Measurements from ENCODE around the gene C9. TPM values are rescaled to one million over a fixed set of nuclear protein-coding genes. Genes with fewer than 3 reads are reported as not detected.
"Not testable (repeated sequence)": the region's sequence is repeated elsewhere in the genome, so short reads cannot be mapped to it uniquely, and the experiment has no call there.

Gene C9
- total and polyA plus RNA-seq, 5 donors = 0.70 TPM; not detected in 4

DNA sequence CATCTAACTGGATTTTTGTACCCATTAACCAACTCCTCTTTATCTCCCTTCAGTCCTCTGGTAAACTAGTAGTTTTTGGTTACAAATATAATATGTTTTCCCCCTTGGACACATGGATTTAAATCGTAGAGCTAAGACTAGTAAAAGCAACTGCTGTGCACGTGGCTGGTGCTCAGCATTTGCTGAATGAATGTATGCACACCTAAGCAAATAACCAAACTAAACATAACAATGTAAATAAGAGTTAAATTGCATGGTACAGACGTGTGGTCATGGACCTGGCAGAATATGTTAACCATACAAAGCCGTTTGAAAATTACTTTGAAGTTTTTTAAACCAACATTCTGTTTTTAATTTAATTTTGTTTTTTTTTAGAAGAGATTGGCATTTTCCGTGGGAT is 79.7 kb downstream of the C9 start:
- intact Hi-C loops (cut with DNase I) = loop anchor here in 1 of 4 donors (10.0 kb wide), 2 partner anchors 70 to 290 kb away; partner anchors contain the start of gene FYB1
- no peaks in the 10 kb centered on the region for H3K9me3 ChIP-seq (ENCODE audit: control insufficient read depth, low read length)
- H3K4me3 ChIP-seq (ENCODE audit: low read length) = no peak overlapping the region
- no peak for ATAC-seq
- no peaks in the 10 kb centered on the region for H3K27me3 ChIP-seq (ENCODE audit: control insufficient read depth, insufficient read depth)
- no peak for DNase-seq
- no peak overlapping the region for H3K27ac ChIP-seq (ENCODE audit: low read length)
- WGBS = 61% methylated on average over 5 of the region's 5 CpGs
- H3K4me1 ChIP-seq (ENCODE audit: control insufficient read depth, insufficient read depth, low read length) = no peaks in the 10 kb centered on the region

DNA sequence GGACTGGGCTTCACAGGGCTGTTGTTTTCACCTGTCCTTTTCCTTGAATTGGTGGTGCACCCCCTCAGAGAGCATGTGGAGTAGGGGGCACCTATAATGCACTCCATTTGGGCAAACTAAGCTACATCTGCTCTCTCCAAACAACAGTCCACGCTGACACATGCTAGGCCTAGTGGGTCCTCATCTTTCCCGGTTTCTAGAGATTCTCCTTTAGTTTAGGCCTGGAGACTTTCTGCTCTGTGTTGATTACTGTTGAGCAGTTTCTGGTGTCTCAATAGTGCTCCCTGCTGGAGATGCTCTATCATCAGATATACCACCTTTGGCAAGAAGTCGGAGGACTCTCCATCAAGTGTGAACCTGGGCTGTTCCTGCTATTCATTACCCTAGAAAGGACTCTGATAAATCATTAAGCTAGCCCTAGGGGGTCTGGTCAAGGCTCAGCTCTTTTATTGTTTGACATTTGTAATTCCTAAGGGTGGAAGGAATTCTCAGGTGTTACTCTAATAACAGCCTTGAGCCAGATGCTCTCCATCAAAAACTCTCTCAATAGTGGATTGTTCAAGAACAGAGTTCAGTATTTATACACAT is 81.0 kb downstream of the C9 start:
- Histone ChIP-seq H3K9me3 (ENCODE audit: control insufficient read depth, low read length) (no peaks in the 10 kb centered on the region), H3K27me3 (ENCODE audit: control insufficient read depth, insufficient read depth) (no peaks in the 10 kb centered on the region), H3K4me1 (ENCODE audit: control insufficient read depth, insufficient read depth, low read length) (no peaks in the 10 kb centered on the region), H3K27ac (ENCODE audit: low read length) (no peak overlapping the region), H3K4me3 (ENCODE audit: low read length) (no peak overlapping the region)
- 13% methylated on average over 3 of the region's 3 CpGs for WGBS
- DNase-seq = no peak
- ATAC-seq = peak; percentile 71 to 80
- intact Hi-C loops (cut with DNase I) = loop anchor here in 1 of 4 donors (10.0 kb wide), 2 partner anchors 69 to 289 kb away; partner anchors contain the start of gene FYB1

DNA sequence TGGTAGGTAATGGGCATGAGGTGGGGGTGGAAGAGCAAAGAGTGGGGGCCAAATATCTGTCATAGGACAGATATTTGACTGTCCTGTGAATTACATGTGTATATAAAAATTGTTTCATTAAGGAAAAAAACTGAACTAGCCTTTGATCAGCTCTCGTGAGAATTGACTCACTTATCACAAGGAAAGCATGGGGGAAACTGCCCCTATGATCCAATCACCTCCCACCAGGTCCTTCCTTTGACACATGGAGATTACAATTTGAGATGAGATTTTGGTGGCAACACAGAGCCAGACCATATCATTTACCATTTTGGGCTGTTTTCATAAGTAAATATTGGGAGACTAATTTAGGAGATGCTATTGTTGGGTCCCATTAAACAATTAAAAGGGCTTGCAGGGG is 81.7 kb downstream of the C9 start:
- WGBS = 88% methylated on average over 1 of the region's 1 CpG
- ATAC-seq = no peak
- no peaks in the 10 kb centered on the region for H3K9me3 ChIP-seq (ENCODE audit: control insufficient read depth, low read length)
- DNase-seq = no peak
- H3K27ac ChIP-seq (ENCODE audit: low read length) = no peak overlapping the region
- intact Hi-C loops (cut with DNase I) = loop anchor here in 1 of 4 donors (10.0 kb wide), 2 partner anchors 68 to 288 kb away; partner anchors contain the start of gene FYB1
- no peaks in the 10 kb centered on the region for H3K4me1 ChIP-seq (ENCODE audit: control insufficient read depth, insufficient read depth, low read length)
- H3K4me3 ChIP-seq (ENCODE audit: low read length) = no peak overlapping the region
- H3K27me3 ChIP-seq (ENCODE audit: control insufficient read depth, insufficient read depth) = no peaks in the 10 kb centered on the region

DNA sequence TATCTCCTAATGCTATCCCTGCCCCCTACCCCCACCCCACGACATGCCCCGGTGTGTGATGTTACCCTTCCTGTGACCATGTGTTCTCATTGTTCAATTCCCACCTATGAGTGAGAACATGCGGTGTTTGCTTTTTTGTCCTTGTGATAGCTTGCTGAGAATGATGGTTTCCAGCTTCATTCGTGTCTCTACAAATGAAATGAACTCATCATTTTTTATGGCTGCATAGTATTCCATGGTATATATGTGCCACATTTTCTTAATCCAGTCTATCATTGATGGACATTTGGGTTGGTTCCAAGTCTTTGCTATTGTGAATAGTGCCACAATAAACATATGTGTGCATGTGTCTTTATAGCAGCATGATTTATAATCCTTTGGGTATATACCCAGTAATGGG is 88.4 kb downstream of the C9 start:
- H3K4me3 ChIP-seq (ENCODE audit: low read length); intact Hi-C loops (cut with DNase I); H3K27ac ChIP-seq (ENCODE audit: low read length); H3K27me3 ChIP-seq (ENCODE audit: control insufficient read depth, insufficient read depth); H3K4me1 ChIP-seq (ENCODE audit: control insufficient read depth, insufficient read depth, low read length); H3K9me3 ChIP-seq (ENCODE audit: control insufficient read depth, low read length); DNase-seq; ATAC-seq: not testable (repeated sequence)
- 91% methylated on average over 4 of the region's 4 CpGs for WGBS

DNA sequence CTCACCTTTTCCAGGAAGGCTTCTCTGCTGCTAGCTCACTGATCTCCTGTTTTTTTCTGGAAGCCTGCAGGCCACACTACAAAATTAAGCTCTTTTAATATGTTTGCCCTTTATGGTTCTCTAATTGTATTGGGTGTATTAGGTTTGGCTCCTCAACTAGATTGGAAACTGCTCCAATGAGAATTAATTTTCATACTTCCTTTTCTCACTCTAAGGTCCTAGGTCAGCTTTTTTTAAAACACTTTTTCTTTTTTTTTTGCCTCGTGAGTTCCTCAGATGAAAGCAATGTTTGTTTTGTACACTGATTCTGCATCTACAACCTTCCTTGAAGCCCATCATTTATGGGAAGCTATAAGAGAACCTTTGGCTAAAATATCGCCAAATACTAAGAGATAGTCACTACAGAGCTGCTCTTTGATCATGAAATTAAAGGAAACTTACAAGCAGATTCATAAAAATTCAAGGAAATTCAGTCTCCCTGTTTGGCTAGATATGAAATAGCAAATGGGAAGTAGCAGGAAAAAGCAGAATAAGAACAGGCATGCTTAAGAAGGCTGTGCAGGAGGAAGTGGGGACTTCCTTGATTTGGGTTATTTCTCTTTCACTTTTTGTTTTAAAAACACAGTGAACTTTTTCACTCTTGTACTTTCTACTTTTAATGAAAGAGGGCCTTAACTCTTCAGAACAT is 89.8 kb downstream of the C9 start:
- Histone ChIP-seq H3K27me3 (ENCODE audit: control insufficient read depth, insufficient read depth) (no peaks in the 10 kb centered on the region), H3K4me1 (ENCODE audit: control insufficient read depth, insufficient read depth, low read length) (no peaks in the 10 kb centered on the region), H3K4me3 (ENCODE audit: low read length) (peak overlapping the region; percentile 35), H3K9me3 (ENCODE audit: control insufficient read depth, low read length) (peaks cover 2% of the 10 kb centered on the region), H3K27ac (ENCODE audit: low read length) (no peak overlapping the region)
- 41% methylated on average over 2 of the region's 2 CpGs for WGBS
- DNase-seq (no peak), ATAC-seq (peak; percentile 55 to 59)
- intact Hi-C loops (cut with DNase I) = no loop called here

DNA sequence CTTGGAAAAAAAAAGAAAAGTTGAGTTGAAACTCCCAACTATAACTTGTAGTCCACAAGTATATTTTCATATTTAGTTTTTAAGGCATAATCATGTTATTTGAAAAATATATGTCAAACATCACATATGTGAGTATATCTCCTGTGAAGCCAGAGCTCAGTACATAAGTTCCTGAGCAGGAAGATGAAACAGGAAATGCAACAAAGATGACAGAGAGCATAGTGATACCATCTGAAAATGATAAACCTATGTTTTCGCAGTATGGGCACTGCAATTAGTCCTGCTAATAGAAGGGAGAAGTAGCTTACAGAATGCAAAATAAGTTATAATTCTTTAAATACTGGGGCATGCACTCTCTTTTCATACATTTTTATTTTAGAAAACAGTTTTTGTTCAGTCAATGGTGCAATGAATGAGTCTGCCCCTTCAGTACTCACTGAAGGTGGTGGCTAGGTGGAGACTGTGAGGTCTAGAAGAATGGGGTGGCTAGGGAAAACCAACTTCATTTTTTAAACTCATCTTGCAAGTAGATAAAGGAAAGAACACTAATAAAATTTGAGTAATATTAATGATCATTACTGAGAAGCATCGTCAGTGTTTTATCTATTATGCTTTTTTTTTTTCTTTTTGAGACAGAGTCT is 90.9 kb downstream of the C9 start:
- Histone ChIP-seq H3K27me3 (ENCODE audit: control insufficient read depth, insufficient read depth) (no peaks in the 10 kb centered on the region), H3K4me1 (ENCODE audit: control insufficient read depth, insufficient read depth, low read length) (no peaks in the 10 kb centered on the region), H3K4me3 (ENCODE audit: low read length) (no peak overlapping the region), H3K9me3 (ENCODE audit: control insufficient read depth, low read length) (peaks cover 4% of the 10 kb centered on the region), H3K27ac (ENCODE audit: low read length) (no peak overlapping the region)
- intact Hi-C loops (cut with DNase I) = no loop called here
- WGBS = 85% methylated on average over 2 of the region's 2 CpGs
- ATAC-seq = no peak
- no peak for DNase-seq

DNA sequence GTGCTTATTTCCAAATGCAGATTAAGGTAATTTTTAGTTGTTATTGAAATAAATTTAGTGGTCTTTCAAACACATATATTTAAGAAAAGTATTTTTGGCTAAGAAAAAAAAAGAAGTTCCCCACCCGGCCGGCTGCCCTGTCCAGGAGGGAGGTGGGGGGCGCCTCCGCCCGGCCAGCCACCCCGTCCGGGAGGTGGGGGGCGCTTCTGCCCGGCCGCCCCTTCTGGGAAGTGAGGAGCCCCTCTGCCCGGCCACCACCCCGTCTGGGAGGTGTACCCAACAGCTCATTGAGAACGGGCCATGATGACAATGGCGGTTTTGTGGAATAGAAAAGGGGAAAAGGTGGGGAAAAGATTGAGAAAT is 91.4 kb downstream of the C9 start:
- DNase-seq; intact Hi-C loops (cut with DNase I); H3K9me3 ChIP-seq (ENCODE audit: control insufficient read depth, low read length); H3K4me3 ChIP-seq (ENCODE audit: low read length); H3K4me1 ChIP-seq (ENCODE audit: control insufficient read depth, insufficient read depth, low read length); ATAC-seq; H3K27ac ChIP-seq (ENCODE audit: low read length); H3K27me3 ChIP-seq (ENCODE audit: control insufficient read depth, insufficient read depth): not testable (repeated sequence)
- 76% methylated on average over 12 of the region's 14 CpGs for WGBS

DNA sequence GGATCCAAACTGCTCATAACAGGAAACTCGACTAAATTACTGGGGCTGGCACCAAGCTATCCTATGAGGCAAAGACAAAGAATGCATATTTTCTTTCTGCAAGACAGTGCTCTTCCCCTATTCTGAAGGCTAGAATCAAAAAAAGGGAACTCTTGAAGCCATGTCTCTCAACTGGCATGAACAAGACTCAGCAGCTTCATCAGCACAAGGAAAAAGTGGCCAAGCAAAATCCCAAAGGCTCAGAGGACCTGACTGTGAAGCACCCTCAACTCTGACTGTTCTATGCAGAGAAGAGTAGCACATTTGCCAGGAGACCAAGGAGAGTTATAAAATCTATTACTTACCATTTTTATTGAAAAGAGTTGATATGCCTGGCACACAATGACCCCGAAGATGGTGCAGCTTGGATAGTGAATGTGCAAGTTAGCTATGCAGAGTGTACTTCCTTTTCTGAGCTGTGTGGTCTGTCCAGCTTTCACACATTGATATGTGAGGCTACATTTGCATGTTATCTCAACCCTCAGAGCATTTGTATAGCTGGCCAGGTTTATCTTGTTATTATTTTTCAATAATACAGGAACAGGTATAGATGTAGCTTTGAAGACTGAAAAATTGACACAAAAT is 94.0 kb downstream of the C9 start:
- no peaks in the 10 kb centered on the region for H3K27me3 ChIP-seq (ENCODE audit: control insufficient read depth, insufficient read depth)
- H3K27ac ChIP-seq (ENCODE audit: low read length) = no peak overlapping the region
- WGBS = 69% methylated on average over 2 of the region's 2 CpGs
- intact Hi-C loops (cut with DNase I) = no loop called here
- ATAC-seq (peak in 1 of 2 donors; percentile 46), DNase-seq (no peak)
- H3K4me3 ChIP-seq (ENCODE audit: low read length) = no peak overlapping the region
- peaks cover 4% of the 10 kb centered on the region for H3K9me3 ChIP-seq (ENCODE audit: control insufficient read depth, low read length)
- H3K4me1 ChIP-seq (ENCODE audit: control insufficient read depth, insufficient read depth, low read length) = no peaks in the 10 kb centered on the region

DNA sequence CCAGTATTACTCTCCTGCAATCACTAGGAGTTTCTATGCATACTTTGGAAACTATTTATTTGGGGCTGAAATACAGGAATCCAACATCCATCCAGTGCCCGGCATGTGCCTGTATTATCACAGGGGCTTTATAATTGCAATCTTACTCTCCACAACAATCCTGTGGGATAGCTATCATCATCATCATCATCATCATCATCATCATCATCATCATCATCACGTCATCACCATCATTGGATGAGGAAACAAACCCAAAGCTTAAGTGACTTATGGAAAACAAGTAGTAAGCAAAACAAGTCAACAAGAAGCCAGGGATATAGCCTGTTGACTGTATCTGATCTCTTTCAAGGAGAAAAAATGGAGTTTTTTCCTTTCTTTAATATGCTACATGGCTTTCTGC is 97.1 kb downstream of the C9 start:
- Histone ChIP-seq H3K27me3 (ENCODE audit: control insufficient read depth, insufficient read depth) (no peaks in the 10 kb centered on the region), H3K4me3 (ENCODE audit: low read length) (no peak overlapping the region), H3K4me1 (ENCODE audit: control insufficient read depth, insufficient read depth, low read length) (no peaks in the 10 kb centered on the region), H3K27ac (ENCODE audit: low read length) (no peak overlapping the region), H3K9me3 (ENCODE audit: control insufficient read depth, low read length) (peaks cover 4% of the 10 kb centered on the region)
- DNase-seq = no peak
- ATAC-seq = no peak
- WGBS = 86% methylated on average over 2 of the region's 2 CpGs
- intact Hi-C loops (cut with DNase I) = no loop called here

DNA sequence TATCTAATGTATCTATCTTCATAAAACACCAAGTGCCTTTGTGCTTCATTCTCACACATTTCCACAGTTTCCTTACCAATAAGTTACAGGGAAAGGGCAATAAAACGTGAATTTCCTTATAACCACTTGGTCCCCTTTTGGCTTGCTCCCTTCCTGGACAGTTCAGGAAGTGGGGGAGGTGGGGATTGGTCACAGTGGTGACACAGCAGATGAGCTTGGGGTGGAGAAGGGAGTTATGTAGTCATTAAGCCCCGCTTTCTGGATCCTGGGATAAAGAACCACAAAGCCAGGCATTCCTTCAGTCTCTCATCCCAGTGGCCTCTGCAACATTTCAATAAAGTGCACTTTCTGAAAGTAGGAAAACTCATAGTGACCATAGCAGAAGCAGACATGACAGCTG is 97.9 kb downstream of the C9 start:
- Histone ChIP-seq H3K27me3 (ENCODE audit: control insufficient read depth, insufficient read depth) (no peaks in the 10 kb centered on the region), H3K9me3 (ENCODE audit: control insufficient read depth, low read length) (peaks cover 4% of the 10 kb centered on the region), H3K4me1 (ENCODE audit: control insufficient read depth, insufficient read depth, low read length) (no peaks in the 10 kb centered on the region), H3K4me3 (ENCODE audit: low read length) (no peak overlapping the region), H3K27ac (ENCODE audit: low read length) (peak overlapping the region; percentile 26)
- ATAC-seq (no peak), DNase-seq (no peak)
- WGBS = 0% methylated on average over 2 of the region's 2 CpGs
- intact Hi-C loops (cut with DNase I) = no loop called here

DNA sequence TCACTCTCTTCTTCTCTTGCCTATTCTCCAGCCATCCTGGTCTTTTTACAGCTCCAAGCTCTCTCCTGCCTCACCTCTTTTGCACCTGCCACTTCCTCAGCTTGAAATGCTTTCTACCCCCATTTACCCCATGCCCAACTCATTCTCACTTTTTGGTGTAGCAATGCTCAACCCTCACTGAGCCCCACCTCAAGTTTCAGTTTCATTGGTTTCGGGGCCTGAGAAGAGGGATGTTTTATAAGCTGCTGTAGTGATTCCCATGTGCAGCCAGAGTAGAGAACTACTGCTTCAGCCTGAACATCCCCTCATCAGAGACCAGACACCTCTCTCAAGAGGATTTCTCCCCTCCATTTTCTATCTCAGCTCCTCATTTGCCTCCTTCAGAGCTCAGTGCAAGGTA is 99.8 kb downstream of the C9 start:
- WGBS = 91% methylated on average over 1 of the region's 1 CpG
- DNase-seq (no peak), ATAC-seq (no peak)
- H3K27ac ChIP-seq (ENCODE audit: low read length) = no peak overlapping the region
- H3K4me1 ChIP-seq (ENCODE audit: control insufficient read depth, insufficient read depth, low read length) = no peaks in the 10 kb centered on the region
- no peaks in the 10 kb centered on the region for H3K27me3 ChIP-seq (ENCODE audit: control insufficient read depth, insufficient read depth)
- H3K4me3 ChIP-seq (ENCODE audit: low read length) = no peak overlapping the region
- intact Hi-C loops (cut with DNase I) = no loop called here
- H3K9me3 ChIP-seq (ENCODE audit: control insufficient read depth, low read length) = peaks cover 2% of the 10 kb centered on the region

Data from right cardiac atrium (tissue), 5 donors.